Thoracic aorta (tissue), 2 donors: ENCODE results near the gene EP300. TPM values are rescaled to one million over a fixed set of nuclear protein-coding genes. Genes with fewer than 3 reads are reported as not detected.

Source experiments
- ATAC-seq: fragments of 150-250 bp; one replicate; pipeline ENCODE4 v1.8.0; 2017; ENCODE audit warnings: low read depth; ENCODE audit not compliant: insufficient number of reproducible peaks, low FRiP score
- DNase-seq: peaks from one replicate; pipeline ENCODE4 v3.0.0-alpha.2; 2020; ENCODE audit warnings: low spot score
- H3K27ac ChIP-seq, 2 donors: fragments of 200-600 bp; sonication (generic); 1 replicate in 1 of 2; 2 replicates in 1 of 2; pipeline ENCODE4 v1.5.1; 2016; ENCODE audit warnings: mild to moderate bottlenecking in 2 of 2, moderate library complexity in 2 of 2
- H3K27me3 ChIP-seq: fragments of 200-600 bp; sonication (generic); replicated peaks from 2 replicates; pipeline ENCODE4 v1.6.0; 2016; ENCODE audit warnings: mild to moderate bottlenecking; ENCODE audit not compliant: insufficient read depth
- H3K36me3 ChIP-seq: fragments of 200-600 bp; sonication (generic); one replicate; pipeline ENCODE4 v1.5.1; 2016
- H3K4me1 ChIP-seq, 2 donors: fragments of 200-600 bp; sonication (generic); 1 replicate in 1 of 2; 2 replicates in 1 of 2; pipeline versions ENCODE4 v1.5.1 to v1.6.0; 2016; ENCODE audit warnings: low read depth in 2 of 2, mild to moderate bottlenecking in 1 of 2; ENCODE audit not compliant: control insufficient read depth in 1 of 2
- H3K4me3 ChIP-seq: fragments of 200-600 bp; sonication (generic); 2 replicates; pipeline ENCODE4 v1.5.1; 2016; ENCODE audit warnings: mild to moderate bottlenecking
- H3K9me3 ChIP-seq: fragments of 200-600 bp; sonication (generic); 2 replicates; pipeline ENCODE4 v1.5.1; 2016
- CTCF ChIP-seq: fragments of 200-600 bp; sonication (generic); IDR thresholded peaks from one replicate; pipeline ENCODE4 v1.5.1; 2019; ENCODE audit warnings: antibody characterized with exemption
- total RNA-seq, 2 donors: library from RNA; depleted of rRNA; stranded (reverse); fragments of >200 nt; gene quantifications; one replicate each; pipeline versions ENCODE4 v1.1.0 to v1.2.3, GENCODE V29; 2016

The EP300 gene
- total RNA-seq, 2 donors from 2014 or later = 59.0 to 114 TPM

DNA sequence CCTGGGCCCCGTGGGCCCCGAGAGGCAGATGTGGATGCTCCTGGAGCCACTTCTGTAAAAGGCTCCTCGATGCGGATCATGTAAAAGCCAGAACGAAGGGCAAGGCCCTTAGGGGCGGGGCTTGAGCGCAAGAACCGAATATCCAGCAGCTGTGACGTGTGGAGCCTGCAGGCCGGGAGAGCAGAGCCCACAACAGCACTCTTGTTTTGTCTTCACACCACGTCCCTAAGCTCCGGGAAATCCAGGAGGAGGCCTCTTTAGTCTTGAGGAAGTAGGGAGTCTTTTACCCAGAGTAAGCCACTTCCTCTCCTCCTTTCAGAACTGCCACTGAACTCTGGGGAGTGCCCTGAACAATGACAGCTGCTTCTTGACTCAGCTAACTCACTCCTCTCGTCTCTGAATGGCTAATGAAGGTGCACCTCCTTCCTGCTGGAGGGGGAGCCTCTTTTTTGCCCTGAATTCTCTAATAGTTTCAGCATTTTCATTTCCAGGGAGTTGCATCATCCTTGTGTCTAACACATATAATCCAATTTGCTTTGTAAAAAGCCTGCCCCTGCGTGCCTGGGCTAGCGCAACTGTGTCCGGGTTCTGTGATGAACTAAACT lies 125.3 kb downstream of the EP300 start:
- Histone ChIP-seq H3K9me3 (no peaks in the 10 kb centered on the region), H3K36me3 (peaks cover 33% of the 10 kb centered on the region), H3K27me3 (no peaks in the 10 kb centered on the region), H3K27ac (no peak overlapping the region), H3K4me1 (peaks cover 0 to 5% of the 10 kb centered on the region in 2 donors), H3K4me3 (no peak overlapping the region)
- no peak for TF ChIP-seq CTCF
- DNase-seq = no peak
- ATAC-seq = no peak

DNA sequence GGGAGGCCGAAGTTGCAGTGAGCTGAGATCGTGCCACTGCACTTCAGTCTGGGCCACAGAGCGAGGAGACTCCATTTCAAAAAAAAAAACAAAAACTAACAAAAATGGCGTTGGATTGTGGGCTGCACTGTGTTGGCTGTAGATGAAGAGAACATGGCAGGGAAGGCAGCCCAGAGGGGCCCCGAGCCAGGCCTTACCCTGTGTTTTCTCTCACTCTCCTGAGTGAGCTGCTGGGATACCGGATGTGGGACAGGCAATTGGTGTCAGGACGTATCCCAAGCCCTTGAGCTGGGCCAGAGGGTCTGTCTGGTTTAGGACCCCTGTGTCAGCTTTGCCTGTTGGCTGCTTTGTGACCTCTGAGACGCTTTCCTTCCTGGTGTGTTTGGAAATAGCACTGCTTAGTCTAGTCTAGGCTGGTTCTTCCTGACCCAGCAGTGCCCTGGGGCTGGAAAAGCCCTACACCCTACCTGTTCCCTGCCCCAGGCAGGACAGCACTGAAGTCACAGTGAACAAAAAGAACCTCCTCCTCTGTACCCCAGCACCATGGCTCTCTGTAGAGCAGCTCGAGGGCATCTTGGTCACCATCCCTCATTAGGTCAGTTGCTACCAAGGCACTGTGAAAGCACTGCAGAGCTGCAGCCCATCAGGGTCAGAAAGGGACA lies 130.6 kb downstream of the EP300 start:
- no peak for TF ChIP-seq CTCF
- peaks cover 67% of the 10 kb centered on the region for H3K36me3 ChIP-seq
- H3K9me3 ChIP-seq = no peaks in the 10 kb centered on the region
- no peaks in the 10 kb centered on the region for H3K27me3 ChIP-seq
- no peaks in the 10 kb centered on the region for H3K4me1 ChIP-seq
- H3K27ac ChIP-seq = no peak overlapping the region
- ATAC-seq (no peak), DNase-seq (no peak)
- no peak overlapping the region for H3K4me3 ChIP-seq

DNA sequence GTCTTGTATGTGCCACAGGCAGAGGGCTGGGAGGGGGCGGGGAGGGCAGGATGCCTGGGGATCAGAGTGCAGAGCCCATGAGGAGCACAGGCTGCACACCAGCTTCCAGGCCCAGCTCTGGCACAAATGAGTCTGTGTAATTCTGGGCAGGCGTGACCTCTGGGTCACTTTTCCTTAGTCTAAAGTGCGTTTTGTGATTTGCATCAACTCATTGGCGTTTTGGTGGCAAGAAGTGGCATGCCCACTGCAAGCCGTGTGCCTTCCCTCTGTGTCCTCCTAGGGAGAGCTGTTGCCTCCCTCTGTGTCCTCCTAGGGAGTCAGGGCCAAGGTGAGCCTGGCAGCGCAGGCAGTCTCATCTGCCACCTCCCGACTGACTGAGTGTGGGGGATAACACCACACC lies 131.1 kb downstream of the EP300 start:
- no peaks in the 10 kb centered on the region for H3K27me3 ChIP-seq
- no peaks in the 10 kb centered on the region for H3K4me1 ChIP-seq
- DNase-seq = no peak
- no peak for ATAC-seq
- TF ChIP-seq CTCF = no peak
- H3K4me3 ChIP-seq = no peak overlapping the region
- peaks cover 70% of the 10 kb centered on the region for H3K36me3 ChIP-seq
- H3K27ac ChIP-seq = no peak overlapping the region
- no peaks in the 10 kb centered on the region for H3K9me3 ChIP-seq

DNA sequence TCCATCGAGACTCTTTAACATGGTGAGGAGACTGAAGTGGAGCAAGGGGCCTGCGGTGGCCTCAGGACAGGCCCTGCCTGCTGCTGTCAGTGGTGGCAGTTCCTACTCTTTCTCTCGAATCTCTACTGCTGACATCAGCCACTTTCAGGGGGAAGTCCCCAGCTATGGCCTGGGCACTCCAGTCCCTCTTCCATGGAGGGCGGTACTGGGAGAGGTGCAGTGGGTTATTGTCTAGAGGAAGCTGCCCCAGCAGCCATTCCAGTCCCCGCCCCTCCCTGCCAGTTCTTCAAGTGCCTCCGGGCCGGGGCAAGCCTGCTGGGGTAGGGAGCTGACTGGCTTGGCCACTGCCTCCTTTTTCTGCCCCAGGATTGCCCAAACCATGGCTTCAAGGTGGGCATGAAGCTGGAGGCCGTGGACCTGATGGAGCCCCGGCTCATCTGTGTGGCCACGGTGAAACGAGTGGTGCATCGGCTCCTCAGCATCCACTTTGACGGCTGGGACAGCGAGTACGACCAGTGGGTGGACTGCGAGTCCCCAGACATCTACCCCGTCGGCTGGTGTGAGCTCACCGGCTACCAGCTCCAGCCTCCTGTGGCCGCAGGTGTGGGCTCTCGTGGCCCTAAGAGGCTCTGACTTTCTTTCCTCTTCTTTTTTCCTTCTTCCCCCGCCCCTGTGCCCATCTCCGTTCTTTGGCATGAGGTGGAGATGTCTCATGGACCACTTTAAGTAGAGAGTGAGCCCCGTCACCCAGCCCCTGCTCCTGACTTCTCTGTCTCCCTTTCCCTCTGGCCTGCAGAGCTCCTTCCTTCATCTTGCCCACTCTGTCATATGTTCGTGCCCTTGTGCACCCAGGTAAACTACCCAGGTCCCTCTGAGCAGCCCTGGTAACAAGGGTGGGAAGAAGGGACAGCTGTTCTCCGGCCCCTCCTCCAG lies 134.6 kb downstream of the EP300 start:
- H3K4me3 ChIP-seq = no peak overlapping the region
- peaks cover 64% of the 10 kb centered on the region for H3K36me3 ChIP-seq
- no peak for ATAC-seq
- no peak for DNase-seq
- no peaks in the 10 kb centered on the region for H3K9me3 ChIP-seq
- H3K27ac ChIP-seq = no peak overlapping the region
- no peaks in the 10 kb centered on the region for H3K4me1 ChIP-seq
- TF ChIP-seq CTCF = no peak
- no peaks in the 10 kb centered on the region for H3K27me3 ChIP-seq

- Histone ChIP-seq H3K4me1 (no peaks in the 10 kb centered on the region), H3K9me3 (no peaks in the 10 kb centered on the region), H3K36me3 (peaks cover 48% of the 10 kb centered on the region), H3K27ac (no peak overlapping the region), H3K27me3 (no peaks in the 10 kb centered on the region), H3K4me3 (no peak overlapping the region)
- ATAC-seq (no peak), DNase-seq (no peak)
- TF ChIP-seq CTCF = no peak
Measured at GRCh38 chr22:41229215-41229614, 136.8 kb downstream of the EP300 start.
